ENCODE data around the gene CWC27.

DNA sequence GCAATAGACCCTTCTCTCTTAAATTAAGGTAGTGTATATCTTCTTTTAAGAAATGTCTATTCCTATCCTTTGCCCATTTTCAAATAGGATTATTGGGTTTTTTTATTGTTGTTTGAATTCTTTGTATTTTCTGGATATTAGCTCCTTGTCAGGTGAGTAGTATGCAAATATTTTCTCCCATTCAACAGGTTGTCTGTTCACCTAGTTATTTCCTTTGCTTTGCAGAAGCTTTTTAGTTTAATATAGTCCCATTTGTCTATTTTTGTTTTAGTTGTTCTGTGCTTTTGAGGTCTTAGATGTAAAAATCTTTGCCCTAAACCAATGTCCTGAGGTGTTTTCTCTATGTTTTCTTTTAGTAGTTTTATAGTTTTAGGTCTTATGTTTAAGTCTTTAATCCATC, 104.7 kb downstream of the CWC27 start:
- TF ChIP-seq POLR2AphosphoS5 (IDR thresholded peaks at IDR 0.05; ENCODE audit: low read depth, low read length) (no peak), POLR2A (IDR thresholded peaks at IDR 0.05; ENCODE audit: low read depth, low read length) (no peak)
